Lung (tissue), 12 donors: Measurements from ENCODE around the gene SERPIND1. TPM values are rescaled to one million over a fixed set of nuclear protein-coding genes. Genes with fewer than 3 reads are reported as not detected.

Experiments
- ATAC-seq: fragments of 200-7000 bp; cut with Tn5 transposase; one replicate; pipeline ENCODE4 v1.9.1; 2020; ENCODE audit warnings: moderate number of reproducible peaks; ENCODE audit not compliant: insufficient read depth, low FRiP score
- DNase-seq, 3 donors: peaks; one replicate each; pipeline ENCODE4 v3.0.0-alpha.2; 2013 to 2017
- H3K27ac ChIP-seq, 2 donors: one replicate each; pipeline ENCODE4 v1.5.1; 2013; ENCODE audit warnings: mild to moderate bottlenecking in 2 of 2, moderate library complexity in 2 of 2, control low read depth in 1 of 2, inconsistent platforms in 1 of 2, low read depth in 1 of 2, low read length in 1 of 2
- H3K27me3 ChIP-seq, 3 donors: one replicate each; pipeline ENCODE4 v1.5.1; 2013; ENCODE audit warnings: low read length in 2 of 3; ENCODE audit not compliant: control insufficient read depth in 3 of 3, insufficient read depth in 3 of 3
- H3K36me3 ChIP-seq, 4 donors: one replicate each; pipeline ENCODE4 v1.5.1; 2013; ENCODE audit warnings: low read length in 4 of 4, mild to moderate bottlenecking in 1 of 4, moderate library complexity in 1 of 4; ENCODE audit not compliant: control insufficient read depth in 4 of 4, insufficient read depth in 4 of 4
- H3K4me1 ChIP-seq, 5 donors: one replicate each; pipeline ENCODE4 v1.5.1; 2013; ENCODE audit warnings: low read length in 5 of 5, mild to moderate bottlenecking in 2 of 5, moderate library complexity in 1 of 5; ENCODE audit not compliant: control insufficient read depth in 5 of 5, insufficient read depth in 5 of 5
- H3K4me3 ChIP-seq: one replicate; pipeline ENCODE4 v1.5.1; 2013; ENCODE audit warnings: mild to moderate bottlenecking, control low read depth, moderate library complexity
- H3K9ac ChIP-seq, 2 donors: one replicate each; pipeline ENCODE4 v1.5.1; 2013; ENCODE audit warnings: low read length in 2 of 2, control low read depth in 1 of 2; ENCODE audit not compliant: insufficient read depth in 1 of 2
- H3K9me3 ChIP-seq, 4 donors: one replicate each; pipeline ENCODE4 v1.5.1; 2013; ENCODE audit warnings: low read length in 3 of 4, mild to moderate bottlenecking in 1 of 4, moderate library complexity in 1 of 4; ENCODE audit not compliant: control insufficient read depth in 4 of 4, insufficient read depth in 3 of 4
- CTCF ChIP-seq: IDR thresholded peaks from 2 replicates; pipeline ENCODE4 v1.5.1; 2012; ENCODE audit warnings: mild to moderate bottlenecking; ENCODE audit errors: control extremely low read depth, extremely low read depth
- WGBS, 2 donors: extraction: QIAGEN DNeasy Blood & Tissue Kit; methylation state at CpG; one replicate each; pipeline ENCODE4 v1.1.7; 2013; 5-methylcytosine and 5-hydroxymethylcytosine counted together
- polyA plus RNA-seq, 2 donors: library from polyadenylated mRNA; stranded (reverse); fragments of 200-250 nt; gene quantifications; one replicate each; pipeline ENCODE4 v1.2.1, GENCODE V29; 2013
- total RNA-seq, 2 donors: library from RNA; depleted of rRNA in 1 of 2; stranded (reverse); fragments of >200 nt in 1 of 2; gene quantifications; one replicate each; pipeline ENCODE4 v1.2.1, GENCODE V29; 2014 to 2021
- donor health status: control.
- donor health status: control.
- donor health status: Bipolar disorder and iron deficiency.
- donor health status: healthy.
- donor health status: DM: yes; HTN: yes; CAD: no.

The SERPIND1 gene
- total and polyA plus RNA-seq, 4 donors = 0.02 to 2.0 (median 0.75) TPM

- H3K9me3 ChIP-seq = no peaks in the 10 kb centered on the region
Measured at GRCh38 chr22:20809538-20810185, 35.7 kb downstream of the SERPIND1 start.

GRCh38 chr22:20810645-20811044 lies 36.7 kb downstream of the SERPIND1 start:
- DNase-seq (no peak), ATAC-seq (no peak)
- Histone ChIP-seq H3K4me3 (no peak overlapping the region), H3K27ac (no peak overlapping the region), H3K36me3 (peaks cover 9 to 49% (median 25%) of the 10 kb centered on the region in 4 donors), H3K9me3 (no peaks in the 10 kb centered on the region), H3K4me1 (peaks cover 0 to 1% (median 0%) of the 10 kb centered on the region in 5 donors), H3K27me3 (no peaks in the 10 kb centered on the region), H3K9ac (no peak overlapping the region)
- WGBS, 2 donors = 89 to 95% methylated on average over 9 of the region's 9 CpGs
- TF ChIP-seq CTCF = no peak

More at GRCh38 chr22:20809538-20810185, 35.7 kb downstream of the SERPIND1 start:
- WGBS, 2 donors = 90 to 93% methylated on average over 6 of the region's 6 CpGs
- DNase-seq = no peak
- no peak overlapping the region for H3K4me3 ChIP-seq
- H3K4me1 ChIP-seq = peaks cover 0 to 1% (median 0%) of the 10 kb centered on the region in 5 donors
- no peak overlapping the region for H3K9ac ChIP-seq
- no peak overlapping the region for H3K27ac ChIP-seq
- peaks cover 12 to 52% (median 23%) of the 10 kb centered on the region in 4 donors for H3K36me3 ChIP-seq
- H3K27me3 ChIP-seq = no peaks in the 10 kb centered on the region
- ATAC-seq = no peak
- no peak for TF ChIP-seq CTCF

GRCh38 chr22:20811171-20811570 lies 37.3 kb downstream of the SERPIND1 start:
- Histone ChIP-seq H3K9ac (no peak overlapping the region), H3K9me3 (no peaks in the 10 kb centered on the region), H3K27me3 (no peaks in the 10 kb centered on the region), H3K4me3 (no peak overlapping the region), H3K4me1 (peaks cover 0 to 1% (median 0%) of the 10 kb centered on the region in 5 donors), H3K27ac (no peak overlapping the region), H3K36me3 (peaks cover 9 to 48% (median 26%) of the 10 kb centered on the region in 4 donors)
- DNase-seq (no peak), ATAC-seq (no peak)
- TF ChIP-seq CTCF = no peak
- 90 to 100% methylated on average over 1 of the region's 1 CpG for WGBS, 2 donors
